H1 (cell line): ENCODE data around the gene MAFG. TPM values are rescaled to one million over a fixed set of nuclear protein-coding genes. Genes with fewer than 3 reads are reported as not detected.

ENCODE experiments used
- CREB1 ChIP-seq: IDR thresholded peaks from 2 replicates; pipeline ENCODE4 v1.6.1; 2012; ENCODE audit warnings: inconsistent platforms
- RAD21 ChIP-seq, 2 experiments: IDR thresholded peaks in 1 of 2; conservative IDR thresholded peaks in 1 of 2; 2 replicates each; pipeline ENCODE4 v1.6.1; 2011; ENCODE audit warnings: low read depth in 2 of 2, low read length in 2 of 2, improper control_type of control experiment in 1 of 2, inconsistent platforms in 1 of 2, mild to moderate bottlenecking in 1 of 2, moderate library complexity in 1 of 2
- RBBP5 ChIP-seq: IDR thresholded peaks from 2 replicates; pipeline ENCODE4 v1.7.1; 2012; ENCODE audit warnings: low read depth, mild to moderate bottlenecking, inconsistent platforms, low read length, moderate library complexity, borderline replicate concordance
- SP2 ChIP-seq: IDR thresholded peaks from 2 replicates; pipeline ENCODE4 v1.6.1; 2012; ENCODE audit warnings: mild to moderate bottlenecking, low read length, inconsistent platforms
- polyA plus RNA-seq, 7 experiments: library from polyadenylated mRNA; depleted of rRNA in 3 of 7; stranded (reverse) in 5 of 7; unstranded in 2 of 7; fragments of >200 nt in 5 of 7; fragments of 200-250 nt in 2 of 7; gene quantifications; 1 replicate in 5 of 7; 2 replicates in 1 of 7; 4 replicates in 1 of 7; pipeline versions ENCODE4 v1.2.1 to v1.2.3, GENCODE V29; 2011 to 2013; ENCODE audit warnings: missing spikeins in 2 of 7, mixed read lengths in 2 of 7
- total RNA-seq: library from RNA; stranded (reverse); fragmentation: NEBNext Ultra II Directional; extraction: Animal tissue kit (Norgen Biotek cat#: 25700); gene quantifications from 2 replicates; pipeline ENCODE4 v1.2.1, GENCODE V29; 2021

MAFG gene
- total and polyA plus RNA-seq, 2 of the 8 experiments (the other 6 are each of a cell fraction or from before 2014, with no cell fraction given), result 25.5 to 26.9 TPM

- no peak for TF ChIP-seq RAD21 (IDR thresholded peaks at IDR 0.05 in 1 of 2, conservative IDR thresholded peaks at IDR 0.05 in 1 of 2; ENCODE audit: low read depth in 2 of 2, low read length in 2 of 2)
- TF ChIP-seq SP2, result no peak
- no peak for TF ChIP-seq RBBP5
- no peak for TF ChIP-seq CREB1
Measured at GRCh38 chr17:81956607-81957589, 29.4 kb upstream of the MAFG start (continued).
